Mesothelial cell of epicardium (in vitro differentiated cells): Measurements from ENCODE around the gene ERAL1. TPM values are rescaled to one million over a fixed set of nuclear protein-coding genes. Genes with fewer than 3 reads are reported as not detected.
"Not testable (repeated sequence)": the region's sequence is repeated elsewhere in the genome, so short reads cannot be mapped to it uniquely, and the experiment has no call there.

Source experiments
- DNase-seq, 2 experiments: peaks; one replicate each; pipeline ENCODE4 v3.0.0; 2021; ENCODE audit warnings: low spot score in 2 of 2; ENCODE audit not compliant: unreplicated experiment in 2 of 2
- H3K27ac Mint-ChIP-seq: 2 replicates; pipeline ENCODE4 v1.8.0; 2021; ENCODE audit warnings: mixed read lengths
- H3K27me3 Mint-ChIP-seq: 2 replicates; pipeline ENCODE4 v1.8.0; 2021; ENCODE audit warnings: low read depth, mixed read lengths
- H3K36me3 Mint-ChIP-seq: 2 replicates; pipeline ENCODE4 v1.8.0; 2021; ENCODE audit warnings: mixed read lengths
- H3K4me1 Mint-ChIP-seq: 2 replicates; pipeline ENCODE4 v1.8.0; 2021; ENCODE audit warnings: mixed read lengths
- H3K4me3 Mint-ChIP-seq: 2 replicates; pipeline ENCODE4 v1.8.0; 2021; ENCODE audit warnings: mild to moderate bottlenecking, moderate library complexity, mixed read lengths
- H3K9me3 Mint-ChIP-seq: 2 replicates; pipeline ENCODE4 v1.8.0; 2021; ENCODE audit warnings: mixed read lengths
- total RNA-seq: library from RNA; stranded (reverse); gene quantifications from 3 replicates; pipeline ENCODE4 v1.2.1, GENCODE V29; 2021
- TF ChIP-seq, protein P1 (sequence below): fragments of 200-600 bp; sonication (generic); IDR thresholded peaks from one replicate; pipeline ENCODE4 v1.5.0; 2021; ENCODE audit warnings: antibody characterized with exemption; ENCODE audit not compliant: unreplicated experiment

Gene ERAL1
- total RNA-seq, 1 donor from 2014 or later, result 37.4 TPM

DNA sequence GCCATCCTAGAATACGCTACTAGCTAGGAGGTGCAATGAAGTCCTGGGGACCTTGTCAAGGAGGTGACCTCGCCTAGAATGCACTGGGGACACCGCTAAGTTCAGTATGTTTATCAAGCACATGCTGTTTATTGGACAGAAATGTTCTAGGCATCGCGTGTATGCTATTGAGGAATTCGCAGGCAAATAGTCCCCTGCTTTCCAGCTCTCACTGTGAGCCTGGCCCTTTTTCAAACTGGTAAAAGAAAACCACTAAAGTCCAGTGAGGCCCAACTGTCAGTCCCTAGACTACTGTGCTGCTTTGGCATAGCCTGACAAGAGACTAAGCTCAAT is 11.0 kb upstream of the ERAL1 start:
- DNase-seq, result no peak
- Mint-ChIP-seq H3K36me3 (peaks cover 2% of the 10 kb centered on the region), H3K27ac (no peak overlapping the region), H3K4me1 (peaks cover 20% of the 10 kb centered on the region), H3K27me3 (no peaks in the 10 kb centered on the region), H3K9me3 (no peaks in the 10 kb centered on the region), H3K4me3 (peak overlapping the region; percentile 99)
- TF ChIP-seq, protein P1, sequence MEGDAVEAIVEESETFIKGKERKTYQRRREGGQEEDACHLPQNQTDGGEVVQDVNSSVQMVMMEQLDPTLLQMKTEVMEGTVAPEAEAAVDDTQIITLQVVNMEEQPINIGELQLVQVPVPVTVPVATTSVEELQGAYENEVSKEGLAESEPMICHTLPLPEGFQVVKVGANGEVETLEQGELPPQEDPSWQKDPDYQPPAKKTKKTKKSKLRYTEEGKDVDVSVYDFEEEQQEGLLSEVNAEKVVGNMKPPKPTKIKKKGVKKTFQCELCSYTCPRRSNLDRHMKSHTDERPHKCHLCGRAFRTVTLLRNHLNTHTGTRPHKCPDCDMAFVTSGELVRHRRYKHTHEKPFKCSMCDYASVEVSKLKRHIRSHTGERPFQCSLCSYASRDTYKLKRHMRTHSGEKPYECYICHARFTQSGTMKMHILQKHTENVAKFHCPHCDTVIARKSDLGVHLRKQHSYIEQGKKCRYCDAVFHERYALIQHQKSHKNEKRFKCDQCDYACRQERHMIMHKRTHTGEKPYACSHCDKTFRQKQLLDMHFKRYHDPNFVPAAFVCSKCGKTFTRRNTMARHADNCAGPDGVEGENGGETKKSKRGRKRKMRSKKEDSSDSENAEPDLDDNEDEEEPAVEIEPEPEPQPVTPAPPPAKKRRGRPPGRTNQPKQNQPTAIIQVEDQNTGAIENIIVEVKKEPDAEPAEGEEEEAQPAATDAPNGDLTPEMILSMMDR, result no peak

DNA sequence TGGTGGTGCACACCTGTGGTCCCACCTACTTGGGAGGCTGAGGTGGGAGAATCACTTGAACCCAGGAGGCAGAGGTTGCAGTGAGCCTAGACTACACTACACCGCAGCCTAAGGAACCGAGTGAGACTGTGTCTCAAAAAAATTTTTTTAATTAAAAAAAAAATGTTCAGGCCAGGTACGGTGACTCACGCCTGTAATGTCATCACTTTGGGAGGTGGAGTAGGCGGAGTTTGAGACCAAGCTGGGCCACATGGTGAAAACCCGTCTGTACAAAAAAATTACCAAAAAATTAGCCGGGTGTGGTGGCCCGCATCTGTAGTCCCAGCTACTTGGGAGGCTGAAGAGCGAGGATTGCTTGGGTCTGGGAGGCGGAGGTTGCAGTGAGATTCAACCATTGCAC is 8.6 kb upstream of the ERAL1 start:
- Mint-ChIP-seq H3K9me3 (no peaks in the 10 kb centered on the region), H3K27ac (no peak overlapping the region), H3K4me3 (no peak overlapping the region), H3K27me3 (no peaks in the 10 kb centered on the region), H3K4me1 (peaks cover 12% of the 10 kb centered on the region), H3K36me3 (no peaks in the 10 kb centered on the region)
- TF ChIP-seq, protein P1, result no peak
- DNase-seq, result no peak

DNA sequence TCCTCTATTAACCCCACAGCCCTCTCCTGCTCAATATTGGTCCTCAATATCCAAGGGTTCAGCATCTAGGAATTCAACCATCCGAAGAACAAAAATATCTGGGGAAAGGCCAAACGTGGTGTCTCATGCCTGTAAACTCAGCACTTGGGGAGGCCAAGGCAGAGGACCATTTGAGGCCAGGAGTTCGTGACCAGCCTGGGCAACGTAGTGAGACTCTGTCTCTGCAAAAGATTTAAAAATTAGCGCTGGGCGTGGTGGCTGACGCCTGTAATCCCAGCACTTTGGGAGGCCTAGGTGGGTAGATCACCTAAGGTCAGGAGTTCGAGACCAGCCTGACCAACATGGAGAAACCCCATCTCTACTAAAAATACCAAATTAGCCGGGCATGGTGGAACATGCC is 8.1 kb upstream of the ERAL1 start:
- not testable (repeated sequence) for DNase-seq, H3K36me3 Mint-ChIP-seq

DNA sequence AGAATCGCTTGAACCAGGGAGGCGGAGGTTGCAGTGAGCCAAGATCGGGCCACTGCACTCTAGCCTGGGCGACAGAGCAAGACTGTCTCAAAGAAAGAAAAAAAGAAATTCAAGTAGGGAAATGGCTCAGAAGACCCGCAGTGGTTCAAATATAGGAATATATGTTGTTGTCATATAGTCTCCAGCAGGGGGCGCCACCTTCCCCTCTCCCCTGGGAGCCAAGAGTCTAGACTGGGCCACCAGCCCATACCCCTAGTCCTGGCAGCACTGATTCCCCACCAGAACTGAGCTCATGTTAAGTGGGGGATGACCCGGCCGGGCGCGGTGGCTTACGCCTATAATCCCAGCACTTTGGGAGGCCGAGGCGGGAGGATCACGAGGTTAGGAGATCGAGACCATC is 6.1 kb upstream of the ERAL1 start:
- H3K27me3 Mint-ChIP-seq, H3K27ac Mint-ChIP-seq, H3K9me3 Mint-ChIP-seq, H3K4me1 Mint-ChIP-seq, DNase-seq, H3K4me3 Mint-ChIP-seq, H3K36me3 Mint-ChIP-seq: not testable (repeated sequence)
- TF ChIP-seq, protein P1, result peak; percentile 63

More for the DNA sequence above, 8.1 kb upstream of the ERAL1 start:
- not testable (repeated sequence) for H3K4me1 Mint-ChIP-seq, H3K9me3 Mint-ChIP-seq, H3K27me3 Mint-ChIP-seq, H3K27ac Mint-ChIP-seq, H3K4me3 Mint-ChIP-seq

DNA sequence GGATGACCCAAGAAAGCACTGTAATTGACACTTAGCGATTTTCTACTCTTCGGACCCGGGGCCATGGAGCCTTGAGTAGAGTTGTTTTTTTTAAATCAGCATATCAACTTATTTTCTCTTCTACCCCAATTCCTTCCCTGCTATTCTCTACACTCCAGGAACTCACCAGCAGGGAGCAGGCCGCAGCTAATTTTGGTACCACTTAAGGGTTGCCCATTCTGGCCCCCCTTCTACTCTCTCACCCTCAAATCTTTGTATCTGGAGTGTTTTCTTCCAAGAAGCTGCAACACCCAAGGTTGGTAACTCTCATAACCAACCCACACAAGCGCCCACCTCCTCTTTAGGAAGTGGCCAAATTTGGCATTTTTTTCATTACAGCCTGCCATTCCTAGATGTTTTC is 5.5 kb upstream of the ERAL1 start:
- H3K36me3 Mint-ChIP-seq, result no peaks in the 10 kb centered on the region
- H3K4me1 Mint-ChIP-seq, result no peaks in the 10 kb centered on the region
- DNase-seq, result no peak
- no peaks in the 10 kb centered on the region for H3K9me3 Mint-ChIP-seq
- H3K4me3 Mint-ChIP-seq, result no peak overlapping the region
- TF ChIP-seq, protein P1, result no peak
- H3K27ac Mint-ChIP-seq, result no peak overlapping the region
- H3K27me3 Mint-ChIP-seq, result no peaks in the 10 kb centered on the region

DNA sequence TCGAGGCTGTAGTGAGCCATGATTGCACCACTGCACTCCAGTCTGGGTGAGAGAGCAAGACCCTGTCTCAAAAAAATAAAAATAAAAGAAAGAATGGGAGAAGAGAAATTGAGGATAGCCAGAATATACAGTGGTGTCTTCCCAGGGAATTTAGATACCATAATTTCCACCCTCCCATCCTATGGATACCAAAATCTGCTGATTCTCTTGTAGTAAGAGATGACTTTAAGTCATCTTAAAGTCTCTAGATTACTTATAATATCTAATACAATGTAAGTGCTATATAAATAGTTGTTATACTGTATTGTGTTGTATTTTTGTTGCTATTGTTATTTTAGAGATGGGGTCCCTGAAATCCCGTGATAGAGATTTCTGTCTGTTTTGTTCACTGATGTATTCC is 1.5 kb upstream of the ERAL1 start:
- DNase-seq, result no peak
- Mint-ChIP-seq H3K9me3 (no peaks in the 10 kb centered on the region), H3K4me1 (peaks cover 12% of the 10 kb centered on the region), H3K4me3 (peak overlapping the region; percentile 36), H3K27me3 (no peaks in the 10 kb centered on the region), H3K27ac (no peak overlapping the region), H3K36me3 (peaks cover 4% of the 10 kb centered on the region)
- TF ChIP-seq, protein P1, result no peak
